ENCODE data around the gene FNIP1.
"Not testable (repeated sequence)": the region's sequence is repeated elsewhere in the genome, so short reads cannot be mapped to it uniquely, and the experiment has no call there.

Gene FNIP1

DNA sequence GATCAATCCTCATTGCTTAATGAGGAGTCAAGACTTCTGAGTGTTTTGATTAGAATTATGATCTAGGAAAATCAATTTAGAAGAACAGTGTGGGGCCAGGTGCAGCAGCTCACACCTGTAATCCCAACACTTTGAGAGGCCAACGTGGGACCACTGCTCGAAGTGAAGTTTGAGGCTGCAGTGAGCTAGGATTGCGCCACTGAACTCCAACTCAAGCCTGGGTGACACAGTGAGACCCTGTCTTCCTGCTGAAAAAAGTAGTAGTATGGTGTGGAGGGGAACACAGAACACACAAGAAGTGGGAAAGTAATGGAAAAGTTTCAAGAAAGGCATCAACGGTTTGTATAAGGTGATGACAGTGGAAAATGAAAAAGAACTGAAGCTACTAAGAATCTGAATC is 9.1 kb downstream of the FNIP1 start:
- in situ Hi-C loops (cut with MboI; ENCODE audit: low sequenced_read_pairs): no loop called here

DNA sequence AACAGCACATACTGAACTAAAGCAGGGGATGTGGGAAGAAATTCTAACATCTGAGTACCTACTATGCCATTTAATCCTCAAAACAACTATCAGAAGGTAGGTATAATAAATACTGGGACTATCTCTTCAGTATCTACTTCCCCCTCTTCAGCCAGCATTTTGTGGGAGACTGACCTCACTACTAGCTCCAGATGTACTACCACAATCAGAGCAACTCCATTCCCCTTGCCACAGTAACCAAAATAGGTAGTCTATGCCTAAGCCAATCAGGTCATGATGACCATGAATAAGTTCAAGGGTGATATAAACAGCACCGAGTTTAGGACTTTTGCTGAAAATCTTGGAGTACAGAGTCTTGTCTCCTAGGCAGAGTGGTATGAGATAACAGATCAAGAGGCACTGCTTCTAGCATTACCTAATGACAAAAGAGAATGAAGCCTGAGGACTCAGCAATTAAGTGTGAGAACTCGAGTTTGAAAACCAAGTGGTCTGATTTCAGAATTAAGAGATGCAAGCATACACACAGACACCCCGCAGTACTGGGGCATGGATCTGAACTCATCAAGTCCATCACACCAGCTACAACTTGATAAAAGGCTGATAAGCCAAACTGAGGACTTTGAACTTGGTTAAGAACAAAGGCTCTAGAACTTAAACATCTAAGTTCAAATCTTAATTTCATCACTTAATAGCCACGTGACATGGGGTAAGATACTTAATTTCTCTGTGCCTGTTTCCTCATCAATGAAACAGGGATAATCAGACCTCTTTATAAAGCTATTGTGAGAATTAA is 9.7 kb downstream of the FNIP1 start:
- in situ Hi-C loops (cut with MboI; ENCODE audit: low sequenced_read_pairs): no loop called here

DNA sequence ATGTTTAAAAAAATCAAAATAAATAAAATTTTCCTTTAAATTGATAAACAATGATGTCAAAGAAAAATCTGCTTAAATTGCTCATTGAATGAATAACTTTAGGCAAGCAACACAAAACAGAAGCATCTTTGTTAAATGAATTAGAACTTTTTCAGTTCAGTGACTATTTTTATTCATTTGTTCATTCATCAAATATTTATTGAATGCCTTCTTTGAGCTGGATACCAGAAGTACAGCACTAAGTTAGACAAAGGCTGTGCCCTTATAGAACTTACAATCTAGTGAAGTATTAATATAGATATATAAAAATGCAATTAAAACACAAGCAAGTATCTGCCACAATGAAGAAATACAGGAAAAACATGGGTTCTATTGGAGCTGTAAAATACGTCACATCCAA is 10.8 kb downstream of the FNIP1 start:
- in situ Hi-C loops (cut with MboI; ENCODE audit: low sequenced_read_pairs): no loop called here

GRCh38 chr5:131783874-131784273 is 12.9 kb downstream of the FNIP1 start:
- in situ Hi-C loops (cut with MboI; ENCODE audit: low sequenced_read_pairs): no loop called here

GRCh38 chr5:131783357-131783756 is 13.5 kb downstream of the FNIP1 start:
- in situ Hi-C loops (cut with MboI; ENCODE audit: low sequenced_read_pairs): no loop called here

GRCh38 chr5:131782717-131783116 is 14.1 kb downstream of the FNIP1 start:
- in situ Hi-C loops (cut with MboI; ENCODE audit: low sequenced_read_pairs): no loop called here

DNA sequence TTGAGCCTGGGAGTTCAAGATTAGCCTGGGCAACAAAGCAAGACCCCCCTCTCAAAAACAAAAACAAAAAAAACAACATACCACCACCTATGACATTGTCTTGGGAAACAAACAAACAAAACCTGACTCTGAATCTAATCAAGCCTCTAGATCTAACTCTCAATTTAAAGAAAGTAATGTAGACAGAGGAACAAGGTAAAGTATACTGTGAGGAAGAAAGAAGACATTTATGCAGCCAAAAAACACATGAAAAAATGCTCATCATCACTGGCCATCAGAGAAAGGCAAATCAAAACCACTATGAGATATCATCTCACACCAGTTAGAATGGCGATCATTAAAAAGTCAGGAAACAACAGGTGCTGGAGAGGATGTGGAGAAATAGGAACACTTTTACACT is 18.7 kb downstream of the FNIP1 start:
- in situ Hi-C loops (cut with MboI; ENCODE audit: low sequenced_read_pairs): not testable (repeated sequence)

- in situ Hi-C loops (cut with MboI; ENCODE audit: low sequenced_read_pairs): no loop called here
These were observed 20.4 kb downstream of the FNIP1 start for GRCh38 chr5:131776450-131776849.

DNA sequence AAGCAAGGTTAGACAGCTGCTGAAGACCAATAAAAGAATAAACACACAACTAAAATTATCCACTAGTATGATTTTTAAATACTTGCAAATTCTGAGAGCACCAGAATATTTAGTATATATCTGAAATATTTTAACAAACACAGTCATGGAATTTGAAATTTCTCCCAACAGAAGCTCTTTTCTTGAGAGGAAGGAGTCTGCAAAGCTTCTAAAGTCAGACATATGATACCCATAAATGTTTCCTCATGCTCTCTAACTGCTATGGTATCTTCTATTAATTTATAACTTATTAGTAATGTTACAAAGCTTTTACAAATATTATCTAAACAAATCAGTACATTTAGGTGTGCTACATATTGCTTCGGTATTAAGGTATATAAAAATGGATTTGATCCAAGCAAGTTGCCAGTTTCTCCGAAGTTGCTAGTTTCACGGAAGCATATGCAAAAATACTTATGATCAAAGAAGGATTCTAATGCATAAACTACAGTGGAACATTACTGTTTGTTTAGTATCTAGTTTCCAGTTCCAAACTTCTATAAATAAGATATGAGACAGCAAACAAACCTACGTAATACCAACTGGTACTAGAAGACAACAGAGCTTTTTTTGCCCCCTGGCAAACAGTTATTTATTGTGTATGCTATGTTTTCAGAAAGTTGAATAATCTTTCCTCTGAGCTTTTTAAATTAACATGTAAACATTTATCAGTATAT is 22.0 kb downstream of the FNIP1 start:
- in situ Hi-C loops (cut with MboI; ENCODE audit: low sequenced_read_pairs): no loop called here

GRCh38 chr5:131773805-131774204 is 23.0 kb downstream of the FNIP1 start:
- in situ Hi-C loops (cut with MboI; ENCODE audit: low sequenced_read_pairs): no loop called here

- in situ Hi-C loops (cut with MboI; ENCODE audit: low sequenced_read_pairs): no loop called here
These were observed 25.1 kb downstream of the FNIP1 start for GRCh38 chr5:131771692-131772091.

DNA sequence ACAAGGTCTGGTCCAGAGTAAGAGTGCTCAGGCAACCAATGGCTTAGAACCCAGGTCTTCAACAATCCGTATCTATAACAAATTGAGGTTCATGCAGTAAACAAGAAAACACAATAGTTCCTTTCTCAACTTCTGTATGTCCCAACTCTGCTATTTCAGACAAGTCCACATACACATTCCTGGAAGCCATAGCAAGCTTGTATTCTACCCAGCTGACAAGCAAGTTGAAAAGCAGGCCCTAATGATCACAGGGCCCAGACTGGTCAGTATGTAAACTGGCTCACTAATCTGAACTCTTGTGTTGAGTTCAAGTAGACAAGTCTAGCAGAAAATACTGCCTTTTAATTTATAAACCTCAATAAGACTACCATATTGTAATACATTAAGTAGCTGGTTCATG is 26.9 kb downstream of the FNIP1 start:
- in situ Hi-C loops (cut with MboI; ENCODE audit: low sequenced_read_pairs): no loop called here

- in situ Hi-C loops (cut with MboI; ENCODE audit: low sequenced_read_pairs): no loop called here
These were observed 27.5 kb downstream of the FNIP1 start for GRCh38 chr5:131769336-131769735.

- in situ Hi-C loops (cut with MboI; ENCODE audit: low sequenced_read_pairs): no loop called here
These were observed 28.9 kb downstream of the FNIP1 start for GRCh38 chr5:131767891-131768290.

- in situ Hi-C loops (cut with MboI; ENCODE audit: low sequenced_read_pairs): no loop called here
These were observed 30.1 kb downstream of the FNIP1 start for GRCh38 chr5:131766689-131767088.

DNA sequence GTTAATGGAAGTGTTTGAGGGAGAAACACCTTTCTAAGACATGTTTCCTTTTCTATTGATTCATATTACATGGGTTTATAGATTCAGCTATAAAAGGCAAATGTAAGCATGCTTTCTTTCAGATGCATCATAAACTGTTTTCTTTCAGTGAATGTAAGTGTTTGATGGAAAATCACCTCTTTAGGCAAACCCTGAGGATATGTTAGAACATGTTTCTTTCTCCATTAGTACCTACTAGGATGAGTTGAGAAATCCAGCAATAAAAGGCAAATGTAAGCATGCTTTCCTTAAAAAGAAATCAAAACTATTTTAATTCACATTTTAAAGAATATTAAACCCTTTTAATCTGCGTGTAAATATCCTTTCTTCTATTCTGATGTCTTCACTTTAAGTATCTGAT is 31.6 kb downstream of the FNIP1 start:
- in situ Hi-C loops (cut with MboI; ENCODE audit: low sequenced_read_pairs): no loop called here

DNA sequence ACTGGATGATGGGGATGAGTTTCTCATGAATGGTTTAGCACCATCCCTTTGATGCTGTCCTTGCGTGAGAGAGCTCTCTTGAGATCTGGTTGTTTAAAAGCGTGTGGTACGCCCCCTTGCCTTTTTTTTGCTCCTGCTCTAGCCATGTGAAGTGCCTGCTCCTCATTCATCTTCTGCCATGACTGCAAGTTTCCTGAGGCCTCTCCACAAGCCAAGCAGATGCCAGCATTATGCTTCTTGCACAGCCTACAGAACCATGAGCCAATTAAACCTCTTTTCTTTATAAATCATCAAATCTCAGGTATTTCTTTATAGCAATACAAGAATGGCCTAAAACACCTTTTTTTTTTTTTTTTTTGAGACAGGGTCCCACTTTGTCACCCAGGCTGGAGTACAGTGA is 32.8 kb downstream of the FNIP1 start:
- in situ Hi-C loops (cut with MboI; ENCODE audit: low sequenced_read_pairs): no loop called here

DNA sequence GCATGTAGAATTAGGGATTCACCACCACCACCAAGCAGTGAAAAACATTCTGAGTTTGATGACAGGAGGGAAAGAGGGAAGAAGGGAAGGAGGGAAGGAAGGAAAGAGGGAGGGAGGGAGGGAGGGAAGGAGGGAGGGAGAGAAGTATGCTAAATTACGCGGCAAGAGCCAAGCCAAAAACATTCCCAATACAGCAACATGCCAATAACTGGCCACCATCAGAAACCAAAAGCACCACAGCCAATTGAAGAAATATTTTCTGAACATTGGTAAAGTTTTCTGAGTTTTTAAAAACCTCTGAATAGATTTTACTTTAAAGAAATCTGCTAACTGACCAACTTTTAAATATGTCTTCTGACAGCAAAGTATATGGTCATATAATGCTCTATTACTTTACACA is 36.0 kb downstream of the FNIP1 start:
- in situ Hi-C loops (cut with MboI; ENCODE audit: low sequenced_read_pairs): no loop called here

- in situ Hi-C loops (cut with MboI; ENCODE audit: low sequenced_read_pairs): no loop called here
These were observed 37.1 kb downstream of the FNIP1 start for GRCh38 chr5:131759704-131760103.

DNA sequence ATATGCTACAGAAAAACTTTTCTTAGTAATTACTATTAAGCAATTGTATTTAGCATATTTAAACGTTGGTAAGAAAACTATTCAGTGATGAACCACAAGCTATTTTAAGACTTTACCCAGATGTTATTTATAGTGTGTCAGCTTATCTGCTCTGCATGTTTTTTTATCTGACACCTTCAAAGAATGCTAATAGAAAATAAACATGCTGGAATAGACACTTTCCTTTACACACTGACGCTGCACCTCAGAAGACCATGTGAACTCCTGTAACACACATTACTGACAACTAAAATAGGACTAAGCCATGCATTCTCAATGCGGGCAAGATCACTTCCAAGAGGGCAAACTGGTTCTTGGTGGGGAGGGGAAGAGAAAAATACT is 38.3 kb downstream of the FNIP1 start:
- in situ Hi-C loops (cut with MboI; ENCODE audit: low sequenced_read_pairs): no loop called here

DNA sequence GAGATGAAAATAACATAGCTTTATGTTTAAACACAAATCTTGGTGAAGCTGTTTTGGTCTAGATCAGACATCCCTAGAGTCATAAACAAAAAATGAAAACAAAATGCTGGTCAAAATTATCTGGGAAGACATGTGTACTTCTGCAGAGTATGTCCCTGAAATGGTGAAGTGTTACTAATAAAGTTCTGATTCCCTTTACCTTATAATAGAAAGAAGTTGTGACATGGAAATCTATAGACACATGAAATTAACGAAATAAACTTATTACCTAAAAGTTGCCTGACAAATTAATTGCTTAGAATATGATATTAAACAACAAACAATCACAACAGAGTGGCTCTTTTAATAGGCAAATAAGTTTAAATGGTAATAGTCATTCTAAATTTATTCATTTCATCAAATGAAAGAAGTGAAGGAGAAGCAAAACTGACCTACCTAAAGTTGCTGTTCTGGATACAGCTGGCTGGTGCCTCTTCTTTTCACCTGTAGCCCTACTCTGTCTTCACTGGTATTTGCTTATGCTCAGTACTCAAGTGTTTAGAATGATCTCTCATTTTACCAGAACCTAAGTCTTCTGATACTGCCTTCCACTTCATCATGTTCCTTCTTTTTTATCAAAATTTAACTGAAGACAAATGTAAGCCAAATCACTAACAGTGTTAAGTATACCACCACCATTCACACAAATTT is 38.8 kb downstream of the FNIP1 start:
- in situ Hi-C loops (cut with MboI; ENCODE audit: low sequenced_read_pairs): no loop called here

DNA sequence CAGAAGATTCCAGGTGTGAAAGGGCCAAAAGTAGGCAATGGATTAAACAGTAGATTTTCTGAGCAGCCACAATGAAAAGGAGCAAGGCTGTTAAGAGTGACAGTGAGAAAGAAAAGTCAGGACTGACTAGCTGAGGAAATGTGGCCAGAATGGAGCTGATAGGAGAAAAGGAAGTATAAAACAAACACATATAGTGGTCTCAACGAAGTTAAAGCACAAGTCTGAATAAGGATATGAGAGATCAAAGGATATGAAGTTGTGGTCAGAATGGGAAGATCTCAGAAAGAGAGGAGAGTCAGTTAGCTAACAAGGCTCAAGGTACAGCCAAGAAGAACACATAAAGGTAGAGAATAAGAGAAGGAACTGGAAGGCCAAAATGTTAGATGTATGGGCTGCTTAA is 39.9 kb downstream of the FNIP1 start:
- in situ Hi-C loops (cut with MboI; ENCODE audit: low sequenced_read_pairs): no loop called here

All from HL-60/S4 treated with retinoic acid at 250 ng/mL for 4 days and 3 days (cell line).